A673 (cell line): ENCODE data around the gene ANOS1.

ENCODE experiments used
- EZH2 ChIP-seq: fragments of 200-600 bp; sonication (generic); IDR thresholded peaks from 2 replicates; pipeline ENCODE4 v1.6.1; 2017; ENCODE audit warnings: borderline replicate concordance, low read depth, mild to moderate bottlenecking, mixed read lengths, antibody characterized with exemption, low read length; ENCODE audit not compliant: poor library complexity, severe bottlenecking
- TF ChIP-seq, protein P1 (sequence below): fragments of 300-800, 200-600 bp; sonication (generic); conservative IDR thresholded peaks from 2 replicates; pipeline ENCODE4 v1.5.1; 2017; ENCODE audit warnings: low read depth, mild to moderate bottlenecking, antibody characterized with exemption, low read length, moderate library complexity, mixed read lengths

DNA sequence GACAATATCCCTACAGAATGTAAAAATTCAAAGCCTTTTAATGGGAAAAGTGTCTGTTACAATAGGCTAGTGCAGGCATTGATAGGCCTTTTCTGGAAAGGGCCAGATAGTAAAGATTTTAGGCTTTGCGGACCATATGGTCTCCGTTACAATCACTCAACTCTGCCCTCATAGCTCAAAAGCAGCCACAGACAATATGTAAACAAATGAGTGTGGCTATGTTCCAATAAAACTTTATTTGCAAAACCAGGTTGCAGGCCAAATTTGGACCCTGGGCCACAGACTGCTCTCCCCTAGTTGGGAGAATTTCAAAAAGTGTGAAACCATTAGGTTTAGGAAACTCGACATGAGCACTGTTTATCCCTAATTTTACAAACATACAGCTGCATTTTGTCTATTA, 155.1 kb downstream of the ANOS1 start:
- TF ChIP-seq, protein P1, sequence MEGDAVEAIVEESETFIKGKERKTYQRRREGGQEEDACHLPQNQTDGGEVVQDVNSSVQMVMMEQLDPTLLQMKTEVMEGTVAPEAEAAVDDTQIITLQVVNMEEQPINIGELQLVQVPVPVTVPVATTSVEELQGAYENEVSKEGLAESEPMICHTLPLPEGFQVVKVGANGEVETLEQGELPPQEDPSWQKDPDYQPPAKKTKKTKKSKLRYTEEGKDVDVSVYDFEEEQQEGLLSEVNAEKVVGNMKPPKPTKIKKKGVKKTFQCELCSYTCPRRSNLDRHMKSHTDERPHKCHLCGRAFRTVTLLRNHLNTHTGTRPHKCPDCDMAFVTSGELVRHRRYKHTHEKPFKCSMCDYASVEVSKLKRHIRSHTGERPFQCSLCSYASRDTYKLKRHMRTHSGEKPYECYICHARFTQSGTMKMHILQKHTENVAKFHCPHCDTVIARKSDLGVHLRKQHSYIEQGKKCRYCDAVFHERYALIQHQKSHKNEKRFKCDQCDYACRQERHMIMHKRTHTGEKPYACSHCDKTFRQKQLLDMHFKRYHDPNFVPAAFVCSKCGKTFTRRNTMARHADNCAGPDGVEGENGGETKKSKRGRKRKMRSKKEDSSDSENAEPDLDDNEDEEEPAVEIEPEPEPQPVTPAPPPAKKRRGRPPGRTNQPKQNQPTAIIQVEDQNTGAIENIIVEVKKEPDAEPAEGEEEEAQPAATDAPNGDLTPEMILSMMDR: no peak
- no peak for TF ChIP-seq EZH2
